Measurements from ENCODE around the gene CYB561D2. TPM values are rescaled to one million over a fixed set of nuclear protein-coding genes. Genes with fewer than 3 reads are reported as not detected.

CYB561D2 gene
- total and polyA plus RNA-seq, 9 of the 15 experiments (the other 6 are each of a cell fraction or from before 2014, with no cell fraction given): 4.2 to 16.6 (median 9.4) TPM

- TF ChIP-seq TEAD4 (IDR thresholded peaks at IDR 0.05; ENCODE audit: low read length) (no peak), TEAD4 (CRISPR knock-in tag; IDR thresholded peaks at IDR 0.05; ENCODE audit: borderline replicate concordance) (no peak), ZNF76 (CRISPR knock-in tag; IDR thresholded peaks at IDR 0.05; ENCODE audit: borderline replicate concordance) (peak; percentile 75; the same call in 1 of the 2 replicates), ZNF609 (CRISPR knock-in tag; IDR thresholded peaks at IDR 0.05; ENCODE audit: borderline replicate concordance) (0 out of 2 replicates have a peak, but pooled peaks have one; percentile 46), TAF15 (IDR thresholded peaks at IDR 0.05; ENCODE audit: low read depth, low read length) (no peak), C11orf30 (IDR thresholded peaks at IDR 0.05; ENCODE audit: low read depth) (peak; percentile 70), ZNF134 (CRISPR knock-in tag; conservative IDR thresholded peaks at IDR 0.05) (peak; percentile 70; the same call in 1 of the 2 replicates), ZNF407 (IDR thresholded peaks at IDR 0.05; ENCODE audit: low read depth) (no peak), L3MBTL2 (IDR thresholded peaks at IDR 0.05) (peak; percentile 91), POLR2A (conservative IDR thresholded peaks at IDR 0.05) (peak; percentile 71), FOXA3 (CRISPR knock-in tag; conservative IDR thresholded peaks at IDR 0.05 in 1 of 2, IDR thresholded peaks at IDR 0.05 in 1 of 2) (no peak), TEAD2 (tag; IDR thresholded peaks at IDR 0.05) (no peak)
Measured at GRCh38 chr3:50350527-50351322, at the start of gene CYB561D2, which contains the start of gene NPRL2 (continued).
